GM21786 (cell line): Measurements from ENCODE around the gene CDK17.
A peak's percentile ranks its signal among the peaks of the same experiment; 100 is the strongest.
"Not testable (repeated sequence)": the region's sequence is repeated elsewhere in the genome, so short reads cannot be mapped to it uniquely, and the experiment has no call there.

ENCODE experiments used
- ATAC-seq: cut with Tn5 transposase; IDR thresholded peaks from one replicate; pipeline ENCODE4 v1.9.1; 2021; ENCODE audit not compliant: unreplicated experiment

The CDK17 gene

GRCh38 chr12:96419576-96420276 is 19.5 kb upstream of the CDK17 start:
- peak; percentile 67 for ATAC-seq

DNA sequence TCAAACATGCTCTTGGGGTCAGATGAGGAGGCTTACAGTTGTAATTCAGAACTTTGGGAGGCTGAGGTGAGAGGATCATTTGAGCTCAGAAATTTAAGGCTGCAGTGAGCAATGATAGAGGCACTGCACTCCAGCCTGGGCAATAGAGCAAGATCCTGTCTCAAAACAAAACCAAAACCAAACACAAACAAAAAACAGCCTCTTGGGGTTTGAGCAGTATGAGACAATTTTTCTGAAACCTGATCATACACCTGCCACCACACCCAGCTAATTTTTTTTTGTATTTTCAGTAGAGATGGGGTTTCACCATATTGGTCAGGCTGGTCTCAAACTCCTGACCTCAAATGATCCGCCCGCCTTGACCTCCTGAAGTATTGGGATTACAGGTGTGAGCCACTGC is 17.4 kb upstream of the CDK17 start:
- peak; percentile 58 for ATAC-seq

DNA sequence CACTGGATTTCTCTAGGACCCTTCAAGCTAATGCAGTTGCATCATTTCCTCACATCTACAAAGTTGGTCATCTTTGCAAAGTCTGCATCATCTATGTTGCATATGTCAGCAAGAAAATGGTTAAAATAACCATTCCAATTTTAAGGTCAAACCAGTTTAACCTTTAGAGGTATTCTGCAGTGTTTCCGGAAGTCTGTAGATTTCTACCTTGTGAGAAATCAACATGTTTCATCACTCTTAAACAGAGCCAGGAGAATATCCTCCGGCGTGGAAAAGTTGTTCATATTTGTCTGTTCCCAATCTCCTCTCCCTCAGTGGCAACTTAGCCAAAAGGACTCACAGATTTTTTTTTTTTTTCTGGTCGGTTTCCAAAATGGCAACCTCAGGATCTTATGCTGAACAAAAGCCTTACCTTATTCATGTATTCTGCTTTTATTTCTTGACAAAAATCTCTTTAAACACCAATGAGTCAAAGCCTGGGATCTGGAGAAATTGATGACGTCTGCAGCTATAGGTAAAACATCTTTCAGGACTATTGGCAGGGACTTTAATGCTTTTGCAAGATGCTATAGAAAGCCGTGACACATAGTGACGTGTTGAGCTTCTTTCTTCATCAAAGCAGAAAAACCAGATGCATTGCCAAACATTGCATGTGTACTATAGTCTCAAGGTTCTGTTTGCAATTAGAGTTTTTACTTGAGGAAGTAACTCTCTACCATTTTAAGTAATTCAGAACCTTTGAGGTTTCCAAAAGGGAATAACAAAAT is 16.0 kb upstream of the CDK17 start:
- ATAC-seq, result no peak

DNA sequence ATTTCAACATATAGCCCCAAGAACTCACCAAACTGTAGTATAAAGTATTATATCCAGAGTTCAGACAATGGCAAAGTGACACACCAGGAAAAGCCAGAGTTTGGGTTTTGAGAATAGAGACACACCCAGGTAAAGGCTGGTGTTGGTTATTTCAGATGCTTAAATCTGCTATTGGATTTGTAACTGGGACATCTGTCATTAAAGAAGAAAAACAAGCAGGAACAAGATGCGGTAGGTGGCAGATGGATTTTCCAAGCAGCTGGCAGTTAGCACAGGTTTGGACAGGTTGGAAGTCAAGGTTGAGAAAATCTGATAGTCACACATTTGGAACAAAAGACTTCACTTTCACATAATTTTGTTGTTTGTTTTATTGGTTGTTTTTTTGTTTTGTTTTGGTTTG is 14.4 kb upstream of the CDK17 start:
- no peak for ATAC-seq

- ATAC-seq, result no peak
These were observed 12.2 kb upstream of the CDK17 start for GRCh38 chr12:96412431-96412830.

GRCh38 chr12:96409731-96410130 is 9.5 kb upstream of the CDK17 start:
- ATAC-seq, result no peak

DNA sequence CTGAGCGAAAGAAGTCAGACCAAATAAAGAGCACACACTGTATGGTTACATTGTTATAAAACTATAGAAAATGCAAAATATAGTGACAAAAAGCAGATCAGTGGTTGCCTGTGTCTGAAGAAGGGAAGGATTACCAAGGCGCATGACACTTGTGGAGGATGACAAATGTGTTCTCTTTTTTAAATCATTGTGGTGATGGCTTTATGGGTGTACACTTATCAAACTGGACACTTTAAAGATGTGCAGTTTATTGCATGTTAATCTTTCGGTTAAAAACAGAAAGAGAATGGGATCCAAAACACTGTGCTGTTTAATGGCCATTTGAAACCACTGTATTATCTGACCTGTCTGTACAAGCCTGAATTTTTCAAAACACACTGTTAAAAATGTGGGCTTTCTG is 8.8 kb upstream of the CDK17 start:
- ATAC-seq, result no peak

DNA sequence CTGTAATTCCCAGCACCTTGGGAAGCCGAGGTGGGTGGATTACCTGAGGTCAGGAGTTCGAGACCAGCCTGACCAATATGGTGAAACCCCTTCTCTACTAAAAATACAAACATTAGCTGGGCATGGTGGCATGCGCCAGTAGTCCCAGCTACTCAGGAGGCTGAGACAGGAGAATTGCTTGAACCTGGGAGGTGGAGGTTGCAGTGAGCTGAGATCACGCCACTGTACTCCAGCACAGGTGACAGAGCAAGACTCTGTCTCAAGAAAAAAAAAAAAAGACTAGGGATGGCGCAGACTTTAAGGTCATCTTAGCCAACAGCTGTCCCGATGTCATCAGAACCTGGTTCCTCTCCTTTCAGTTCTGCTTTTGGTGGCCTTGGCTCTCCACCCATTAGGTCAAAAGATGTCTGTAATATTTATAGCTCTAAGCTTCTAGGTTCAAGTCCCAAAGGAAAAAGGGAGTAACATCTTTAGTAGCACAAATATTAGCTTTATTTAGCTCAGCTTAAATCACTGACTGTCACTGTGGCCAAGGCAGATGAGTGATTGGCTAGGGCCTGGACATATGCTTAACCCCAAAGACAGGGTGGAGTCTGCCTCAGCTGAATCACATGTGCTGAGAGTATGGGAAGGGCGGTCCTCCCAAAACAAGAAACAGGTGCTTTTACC is 7.3 kb upstream of the CDK17 start:
- peak; percentile 94 for ATAC-seq

DNA sequence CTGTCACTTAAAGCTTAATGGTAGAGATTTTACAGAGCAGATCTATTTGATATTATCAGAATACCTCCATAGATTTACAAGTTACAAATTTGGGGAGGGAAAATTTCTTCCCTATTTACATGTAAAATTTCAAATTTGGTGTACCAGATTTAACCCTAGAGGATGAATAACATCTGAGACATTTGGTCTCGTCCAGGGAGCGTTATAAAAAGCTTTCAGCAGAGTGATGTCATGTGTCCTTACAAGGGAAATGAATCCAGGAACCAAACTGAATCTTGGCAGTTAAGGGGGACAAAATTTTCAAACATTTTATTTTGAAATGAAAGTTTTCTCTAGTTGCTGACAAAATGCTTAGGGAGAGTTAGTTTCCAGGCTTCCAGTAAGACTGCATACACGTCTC is 4.5 kb upstream of the CDK17 start:
- ATAC-seq, result no peak

DNA sequence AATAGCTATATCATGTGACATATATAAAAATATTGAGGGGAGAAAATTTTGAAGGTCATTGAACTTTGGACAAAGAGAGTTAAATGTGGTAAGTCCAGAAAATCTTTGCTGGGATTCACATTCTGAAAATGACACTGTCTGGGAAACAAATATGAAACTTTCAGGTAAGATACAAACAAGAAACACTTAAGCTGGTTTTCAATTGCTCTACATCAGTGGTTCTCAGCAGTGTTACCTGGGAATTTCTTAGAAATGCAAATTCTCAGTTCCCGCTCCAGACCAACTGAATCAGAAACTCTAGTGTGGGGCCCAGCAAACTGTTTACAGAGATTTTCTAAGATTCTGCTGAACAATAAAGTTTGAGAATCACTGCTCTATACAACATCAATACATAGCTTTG is 3.6 kb upstream of the CDK17 start:
- ATAC-seq, result no peak

DNA sequence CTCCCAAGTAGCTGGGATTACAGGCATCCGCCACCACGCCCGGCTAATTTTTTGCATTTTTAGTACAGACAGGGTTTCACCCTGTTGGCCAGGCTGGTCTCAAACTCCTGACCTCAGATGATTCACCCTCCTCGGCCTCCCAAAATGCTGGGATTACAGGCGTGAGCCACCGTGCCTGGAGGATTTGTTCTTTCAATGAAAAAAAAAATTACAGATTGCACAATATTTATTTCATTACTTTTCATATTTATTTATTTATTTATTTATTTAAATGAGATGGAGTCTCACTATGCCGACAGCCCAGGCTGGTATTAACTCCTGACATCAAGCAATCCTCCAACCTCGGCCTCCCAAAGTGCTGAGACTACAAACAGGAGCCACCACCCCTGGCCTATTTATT is 2.3 kb upstream of the CDK17 start:
- not testable (repeated sequence) for ATAC-seq

DNA sequence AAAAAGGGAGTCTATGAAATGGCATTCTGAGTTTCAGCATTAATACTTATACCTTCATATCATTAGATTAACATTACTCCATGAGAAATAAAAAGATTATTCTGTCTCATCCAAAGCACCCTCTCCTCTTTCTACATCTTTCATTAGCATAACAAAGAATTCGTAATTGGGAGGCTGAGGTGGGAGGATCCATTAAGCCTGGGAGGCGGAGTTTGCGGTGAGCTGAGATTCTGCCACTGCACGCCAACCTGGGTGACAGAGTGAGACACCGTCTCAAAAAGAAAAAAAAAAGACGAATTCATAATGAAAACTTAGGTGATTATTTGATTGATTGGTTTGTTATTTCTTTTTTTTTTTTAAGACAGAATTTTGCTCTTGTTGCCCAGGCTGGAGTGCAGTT is 1.8 kb upstream of the CDK17 start:
- ATAC-seq, result no peak

DNA sequence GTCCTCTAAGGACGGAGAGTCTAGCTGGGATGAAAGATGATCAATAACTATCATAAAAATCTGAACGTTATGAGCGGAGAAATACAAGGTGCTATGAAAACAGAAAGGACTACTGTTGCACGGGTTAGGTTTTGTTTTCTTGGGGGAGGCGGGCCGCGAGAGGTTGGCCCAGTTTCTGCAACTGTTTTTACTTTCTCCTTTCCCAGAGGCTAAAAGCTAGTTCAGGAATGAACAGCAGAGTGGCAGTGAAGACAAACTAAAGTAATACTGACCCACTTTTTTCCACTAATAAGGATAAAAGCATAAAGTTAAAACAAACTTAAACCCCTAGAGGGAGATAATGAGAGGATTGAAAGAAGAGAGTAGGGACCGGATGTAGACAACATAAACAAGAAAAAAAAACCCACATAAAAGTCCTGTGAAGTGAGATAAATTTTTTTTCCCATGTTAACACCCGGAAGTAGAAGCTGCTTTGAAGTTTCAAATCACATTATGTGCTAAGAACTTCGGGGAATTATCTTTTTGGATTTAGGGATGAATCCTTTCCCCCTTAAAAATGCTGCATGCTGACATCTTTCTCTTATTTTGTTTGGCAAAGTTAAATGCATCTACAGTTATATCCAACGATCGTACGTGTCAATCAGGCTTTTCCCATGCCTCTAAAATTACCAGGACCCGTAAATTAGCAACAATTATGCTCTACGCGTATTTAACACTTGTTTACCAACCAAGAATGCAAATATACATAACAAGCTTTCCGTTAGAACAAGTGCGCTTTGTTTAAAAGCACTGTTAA is 1.0 kb upstream of the CDK17 start:
- peak; percentile 26 for ATAC-seq

GRCh38 chr12:96400631-96401075 is 414 bp upstream of the CDK17 start:
- peak; percentile 4 for ATAC-seq

GRCh38 chr12:96399120-96399918 is 920 bp downstream of the CDK17 start:
- peak; percentile 29 for ATAC-seq

DNA sequence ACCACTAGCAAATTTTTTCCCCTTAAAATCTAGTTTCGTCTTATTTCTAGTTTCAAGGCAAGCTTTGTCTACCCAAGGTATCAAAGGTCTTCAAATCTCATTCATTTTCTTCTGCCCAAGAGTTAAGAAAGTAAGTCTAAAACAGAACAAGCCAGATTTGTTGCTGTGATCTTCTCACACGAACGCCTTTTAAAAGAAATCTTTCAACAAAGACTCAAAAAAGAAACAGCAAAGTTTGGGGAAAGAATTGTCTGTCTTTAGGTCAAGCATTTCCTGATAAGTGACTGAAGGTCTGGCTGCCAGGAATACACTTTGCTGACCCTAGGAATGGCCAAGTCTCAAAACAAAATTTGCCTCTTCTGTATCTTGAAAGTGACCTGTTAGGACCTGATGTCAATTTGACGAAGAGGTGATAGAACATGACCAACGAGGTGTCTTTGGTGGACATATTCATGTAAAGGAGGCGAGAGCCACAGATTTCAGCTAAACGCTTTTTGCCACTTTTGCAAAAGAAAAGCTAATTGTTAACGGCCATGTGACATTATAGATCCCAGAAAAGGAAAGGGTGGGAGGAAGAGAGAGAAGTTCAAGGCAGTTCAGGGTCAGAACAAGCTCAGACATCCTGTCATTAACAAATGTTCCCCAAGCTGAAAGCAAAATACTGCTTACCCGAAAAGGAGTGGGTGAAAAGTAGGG is 1.7 kb downstream of the CDK17 start:
- ATAC-seq, result no peak

GRCh38 chr12:96397756-96398423 is 2.3 kb downstream of the CDK17 start:
- ATAC-seq, result no peak

DNA sequence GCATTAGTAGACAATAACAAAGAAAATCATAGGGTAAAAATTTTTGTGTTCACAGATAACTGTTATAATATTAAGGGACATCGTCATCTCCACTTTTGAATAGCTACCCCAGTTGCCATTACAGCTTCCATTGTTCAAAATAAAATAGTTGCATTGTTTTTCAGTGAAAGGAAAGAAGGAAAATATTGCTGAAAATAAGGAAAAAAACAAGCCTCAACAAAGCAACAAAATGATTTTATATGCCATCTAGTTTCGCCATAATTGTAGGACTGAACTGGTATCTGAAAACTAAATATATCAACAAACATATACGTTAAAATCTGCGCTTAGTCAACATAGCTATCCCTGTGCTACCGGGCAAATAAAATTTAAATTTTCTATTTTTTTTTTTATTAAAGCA is 3.3 kb downstream of the CDK17 start:
- no peak for ATAC-seq

DNA sequence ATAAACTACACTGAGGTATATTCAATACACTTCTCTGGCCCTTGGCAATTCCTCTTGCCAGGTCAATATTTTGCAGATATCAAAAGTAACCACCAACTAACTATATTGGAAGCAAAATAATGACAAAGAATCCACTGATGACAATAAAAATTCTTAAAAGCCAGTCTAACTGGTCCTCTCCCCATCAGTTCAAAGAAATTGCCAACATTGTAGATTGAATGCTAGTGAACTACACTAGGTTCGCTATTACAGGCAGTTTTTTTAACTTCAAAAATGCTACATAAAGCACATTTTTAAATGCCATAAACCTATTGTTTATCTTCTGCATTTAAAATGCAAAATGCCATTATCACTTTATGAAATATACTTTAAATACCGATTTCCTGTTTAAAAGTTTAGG is 4.0 kb downstream of the CDK17 start:
- ATAC-seq, result no peak
